NT2/D1 (cell line): ENCODE measurements around the gene MICOS13.
"Not testable (repeated sequence)": the region's sequence is repeated elsewhere in the genome, so short reads cannot be mapped to it uniquely, and the experiment has no call there.

ENCODE experiments used
- DNase-seq: peaks from one replicate; pipeline ENCODE4 v3.0.0-alpha.2; 2011; ENCODE audit warnings: low read depth, low spot score
- H3K27me3 ChIP-seq: 2 replicates; pipeline ENCODE4 v1.6.0; 2011; ENCODE audit warnings: mild to moderate bottlenecking; ENCODE audit not compliant: insufficient read length, insufficient read depth
- H3K36me3 ChIP-seq: 2 replicates; pipeline ENCODE4 v1.6.1; 2011; ENCODE audit warnings: mild to moderate bottlenecking, low read length, mixed read lengths; ENCODE audit not compliant: insufficient read depth, insufficient read length
- H3K4me1 ChIP-seq: 2 replicates; pipeline ENCODE4 v1.5.1; 2011; ENCODE audit not compliant: insufficient read depth, insufficient read length
- H3K4me3 ChIP-seq: 2 replicates; pipeline ENCODE4 v1.5.1; 2011; ENCODE audit warnings: low read depth; ENCODE audit not compliant: insufficient read length
- H3K9ac ChIP-seq: 2 replicates; pipeline ENCODE4 v1.6.0; 2011; ENCODE audit warnings: low read depth; ENCODE audit not compliant: insufficient read length
- H3K9me3 ChIP-seq: 2 replicates; pipeline ENCODE4 v1.5.1; 2011; ENCODE audit warnings: mild to moderate bottlenecking, low read length; ENCODE audit not compliant: insufficient read depth
- SUZ12 ChIP-seq: IDR thresholded peaks from 2 replicates; pipeline ENCODE4 v1.6.1; 2011; ENCODE audit not compliant: insufficient read length, insufficient read depth; ENCODE audit errors: extremely low read depth
- YY1 ChIP-seq: IDR thresholded peaks from 2 replicates; pipeline ENCODE4 v1.6.1; 2011; ENCODE audit not compliant: insufficient read length, insufficient read depth
- ZNF274 ChIP-seq: IDR thresholded peaks from 2 replicates; pipeline ENCODE4 v1.6.1; 2011; ENCODE audit warnings: mild to moderate bottlenecking, low read depth, low read length

The MICOS13 gene

DNA sequence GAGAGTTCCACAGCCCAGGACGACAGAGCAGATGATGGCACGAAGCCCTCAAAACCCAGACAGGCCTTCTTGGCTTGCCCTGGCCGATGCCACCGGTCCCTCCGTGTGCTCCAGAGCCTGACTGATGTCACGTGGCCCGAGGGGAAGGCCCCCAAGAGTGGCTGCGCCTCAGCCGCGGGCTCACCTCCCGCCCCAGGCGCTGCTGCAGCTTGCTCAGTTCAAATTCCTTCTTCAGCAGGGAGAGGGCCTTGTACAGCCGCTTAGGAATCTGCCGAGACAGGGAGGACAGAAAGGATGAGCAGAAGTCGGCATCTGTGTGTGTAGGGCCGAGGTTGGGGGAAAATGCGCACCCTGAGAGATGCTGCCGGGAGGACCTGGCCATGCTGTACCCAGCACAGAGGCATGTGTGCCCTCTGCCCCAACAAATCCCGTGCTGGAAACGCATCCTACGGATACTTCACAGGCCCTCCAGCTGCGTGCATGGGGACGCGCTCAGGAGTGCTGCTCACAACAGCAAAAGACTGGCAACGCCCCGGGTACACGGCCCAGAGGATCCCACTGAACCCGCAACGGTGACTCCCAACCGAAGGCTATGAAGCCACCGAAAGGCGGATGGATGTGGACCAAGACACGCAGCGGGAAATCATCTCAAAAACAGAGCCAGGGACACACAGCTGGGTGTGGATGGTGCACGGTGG lies 26.7 kb upstream of the MICOS13 start:
- no peaks in the 10 kb centered on the region for H3K4me1 ChIP-seq
- no peak for DNase-seq
- no peak for TF ChIP-seq YY1
- no peak for TF ChIP-seq ZNF274
- no peak for TF ChIP-seq SUZ12
- no peak overlapping the region for H3K9ac ChIP-seq
- peaks cover 14% of the 10 kb centered on the region; the same call in 1 of the 2 replicates for H3K9me3 ChIP-seq
- H3K27me3 ChIP-seq, result no peaks in the 10 kb centered on the region
- no peak overlapping the region for H3K4me3 ChIP-seq
- H3K36me3 ChIP-seq, result peaks cover 83% of the 10 kb centered on the region

GRCh38 chr19:5705552-5705951 lies 25.2 kb upstream of the MICOS13 start:
- Histone ChIP-seq H3K4me1 (no peaks in the 10 kb centered on the region), H3K9ac (no peak overlapping the region), H3K27me3 (no peaks in the 10 kb centered on the region), H3K4me3 (no peak overlapping the region), H3K36me3 (peaks cover 77% of the 10 kb centered on the region), H3K9me3 (peaks cover 24% of the 10 kb centered on the region; the same call in 1 of the 2 replicates)
- DNase-seq, result no peak
- no peak for TF ChIP-seq ZNF274
- TF ChIP-seq SUZ12, result no peak
- no peak for TF ChIP-seq YY1

DNA sequence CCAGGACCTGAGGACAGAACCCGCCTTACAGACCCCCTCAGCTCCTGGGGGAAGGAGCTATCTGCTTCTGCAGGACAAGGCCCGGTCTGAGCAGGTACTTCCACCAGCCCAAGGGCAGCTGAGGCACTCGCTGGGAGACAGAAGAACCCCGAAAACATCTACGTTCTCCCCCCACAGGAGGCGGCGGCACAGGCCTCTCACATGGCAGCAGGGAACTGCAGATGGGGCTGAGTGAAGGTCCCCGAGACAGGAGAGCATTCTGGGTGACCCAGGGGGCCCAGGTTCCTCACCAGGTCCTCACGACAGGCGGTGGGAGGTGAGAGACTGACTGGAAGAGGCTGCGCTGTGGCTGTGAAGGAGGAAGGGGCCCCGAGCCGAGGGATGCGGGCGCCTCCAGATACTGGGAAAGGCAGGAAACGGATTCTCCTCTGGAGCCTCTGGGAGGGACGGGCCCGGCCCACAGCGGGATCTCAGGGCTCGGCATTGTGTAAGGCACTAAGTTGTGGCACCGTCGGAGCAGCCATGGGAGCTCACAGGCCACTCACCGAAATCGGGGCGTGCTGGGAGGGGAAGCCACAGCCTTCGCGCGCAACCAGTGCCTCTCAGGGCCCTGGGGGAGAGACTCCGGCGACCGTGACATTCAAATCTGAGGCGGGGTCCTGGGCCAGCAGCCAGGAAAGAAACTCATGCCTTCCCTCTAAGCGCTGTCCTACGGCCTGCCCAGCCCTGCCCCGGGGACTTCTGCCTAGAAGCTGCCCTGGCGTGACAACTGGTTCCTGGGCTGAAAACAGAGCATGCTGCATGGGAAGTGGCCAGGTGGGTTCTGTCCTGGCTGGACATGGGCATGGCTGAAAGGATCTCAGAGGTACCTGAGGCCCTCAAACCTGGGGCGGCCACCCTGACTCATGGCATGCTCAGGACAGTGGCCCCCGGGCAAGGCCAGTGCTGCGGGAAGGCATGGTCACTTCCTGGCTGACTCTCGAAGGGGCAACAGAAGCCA lies 23.8 kb upstream of the MICOS13 start:
- H3K9me3 ChIP-seq, result peaks cover 24% of the 10 kb centered on the region; the same call in 1 of the 2 replicates
- TF ChIP-seq YY1, result no peak
- TF ChIP-seq SUZ12, result no peak
- H3K4me3 ChIP-seq, result no peak overlapping the region
- no peaks in the 10 kb centered on the region for H3K4me1 ChIP-seq
- H3K9ac ChIP-seq, result no peak overlapping the region
- peaks cover 81% of the 10 kb centered on the region for H3K36me3 ChIP-seq
- no peaks in the 10 kb centered on the region for H3K27me3 ChIP-seq
- DNase-seq, result no peak

DNA sequence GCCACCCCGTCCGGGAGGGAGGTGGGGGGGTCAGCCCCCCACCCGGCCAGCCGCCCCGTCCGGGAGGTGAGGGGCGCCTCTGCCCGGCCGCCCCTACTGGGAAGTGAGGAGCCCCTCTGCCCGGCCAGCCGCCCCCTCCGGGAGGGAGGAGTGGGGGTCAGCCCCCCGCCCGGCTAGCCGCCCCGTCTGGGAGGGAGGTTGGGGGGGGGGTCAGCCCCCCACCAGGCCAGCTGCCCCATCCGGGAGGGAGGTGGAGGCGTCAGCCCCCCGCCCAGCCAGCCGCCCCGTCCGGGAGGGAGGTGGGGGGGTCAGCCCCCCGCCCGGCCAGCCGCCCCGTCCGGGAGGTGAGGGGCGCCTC lies 21.7 kb upstream of the MICOS13 start:
- H3K27me3 ChIP-seq, H3K9ac ChIP-seq, DNase-seq, H3K4me1 ChIP-seq, H3K4me3 ChIP-seq: not testable (repeated sequence)
- peaks cover 78% of the 10 kb centered on the region for H3K36me3 ChIP-seq
- peaks cover 24% of the 10 kb centered on the region; the same call in 1 of the 2 replicates for H3K9me3 ChIP-seq

- Histone ChIP-seq H3K9ac (no peak overlapping the region), H3K36me3 (peaks cover 79% of the 10 kb centered on the region), H3K4me3 (no peak overlapping the region), H3K27me3 (no peaks in the 10 kb centered on the region), H3K4me1 (peaks cover 5% of the 10 kb centered on the region), H3K9me3 (peaks cover 24% of the 10 kb centered on the region; the same call in 1 of the 2 replicates)
- DNase-seq, result no peak
- TF ChIP-seq SUZ12 (no peak), YY1 (no peak)
These were observed 20.3 kb upstream of the MICOS13 start for GRCh38 chr19:5700455-5701092.

DNA sequence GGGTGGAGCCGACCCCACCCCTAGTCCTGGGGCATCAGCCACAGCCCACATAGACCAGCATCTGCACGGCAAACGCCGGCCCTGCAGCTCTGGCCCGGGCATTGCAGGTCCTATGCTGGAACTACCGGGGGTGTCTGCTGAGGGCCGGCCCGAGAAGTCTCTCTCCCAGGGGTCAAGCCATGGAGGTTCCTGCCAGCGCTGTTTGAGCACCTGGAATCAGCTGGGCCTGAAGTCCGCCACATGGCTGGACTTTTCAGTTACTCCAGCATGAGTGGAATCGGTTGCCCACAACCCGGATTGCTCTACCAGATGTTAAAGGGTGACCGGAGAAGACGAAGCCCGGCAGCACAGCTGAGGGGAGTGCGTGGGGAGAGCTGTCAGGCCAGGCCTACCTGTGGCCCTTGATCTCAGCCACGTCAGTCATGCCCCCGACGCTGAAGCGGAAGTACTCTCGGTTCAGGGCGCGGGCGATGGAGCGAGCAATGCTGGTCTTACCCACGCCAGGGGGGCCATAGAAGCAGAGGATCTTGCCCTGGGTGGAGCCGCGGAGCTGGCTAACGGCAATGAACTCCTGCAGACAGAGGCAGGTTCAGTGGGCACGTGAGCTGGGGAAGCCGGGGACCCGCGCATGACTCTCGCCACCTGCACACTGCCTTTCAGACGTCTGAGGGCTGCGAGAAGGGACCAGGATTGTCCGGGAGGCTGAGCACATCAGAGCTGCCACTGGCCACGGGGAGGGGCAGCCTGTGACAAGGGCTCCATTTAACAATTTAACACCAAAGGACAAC lies 18.5 kb upstream of the MICOS13 start:
- no peak for DNase-seq
- TF ChIP-seq YY1 (no peak), ZNF274 (no peak), SUZ12 (no peak)
- no peak overlapping the region for H3K9ac ChIP-seq
- no peaks in the 10 kb centered on the region for H3K27me3 ChIP-seq
- H3K4me1 ChIP-seq, result peaks cover 7% of the 10 kb centered on the region
- H3K36me3 ChIP-seq, result peaks cover 79% of the 10 kb centered on the region
- H3K9me3 ChIP-seq, result peaks cover 21% of the 10 kb centered on the region; the same call in 1 of the 2 replicates
- no peak overlapping the region for H3K4me3 ChIP-seq
